HepG2 (cell line): Measurements from ENCODE around the gene TRAF4. TPM values are rescaled to one million over a fixed set of nuclear protein-coding genes. Genes with fewer than 3 reads are reported as not detected.
A peak's percentile ranks its signal among the peaks of the same experiment; 100 is the strongest.

Source experiments
- ARID2 ChIP-seq: sonication (generic); formaldehyde crosslinking; IDR thresholded peaks from 2 replicates; pipeline ENCODE4 v1.8.1; 2022; ENCODE audit warnings: mild to moderate bottlenecking, missing genetic modification reagents, borderline replicate concordance
- ARNTL ChIP-seq: sonication (generic); formaldehyde crosslinking; IDR thresholded peaks from 2 replicates; pipeline ENCODE4 v1.4.0; 2020; ENCODE audit warnings: mild to moderate bottlenecking, missing genetic modification reagents
- CREM ChIP-seq, 2 experiments: sonication (generic) in 1 of 2; formaldehyde crosslinking in 1 of 2; IDR thresholded peaks; 2 replicates each; pipeline versions ENCODE4 v1.4.0 to v1.6.1; 2016 to 2020; ENCODE audit warnings: antibody characterized with exemption in 1 of 2, mild to moderate bottlenecking in 1 of 2, missing genetic modification reagents in 1 of 2
- EZH2 ChIP-seq: conservative IDR thresholded peaks from 2 replicates; pipeline ENCODE4 v1.6.1; 2012; ENCODE audit warnings: mild to moderate bottlenecking, low read depth, low read length, moderate library complexity
- FOSL2 ChIP-seq: sonication (generic); formaldehyde crosslinking; IDR thresholded peaks from 2 replicates; pipeline ENCODE4 v1.4.0; 2020; ENCODE audit warnings: missing genetic modification reagents
- GATAD1 ChIP-seq: IDR thresholded peaks from 2 replicates; pipeline ENCODE4 v1.6.1; 2016; ENCODE audit warnings: missing genetic modification reagents, missing compliant biosample characterization
- MBNL3 ChIP-seq: fragments of 250-450 bp; sonication (Bioruptor Pico); conservative IDR thresholded peaks from 2 replicates; pipeline ENCODE4 v1.8.0; 2022; ENCODE audit warnings: mild to moderate bottlenecking, inconsistent platforms
- POLR2AphosphoS5 ChIP-seq: IDR thresholded peaks from 2 replicates; pipeline ENCODE4 v1.6.1; 2012; ENCODE audit warnings: low read depth, low read length
- SMYD3 ChIP-seq: sonication (generic); formaldehyde crosslinking; IDR thresholded peaks from 2 replicates; pipeline ENCODE4 v1.8.1; 2023; ENCODE audit warnings: mild to moderate bottlenecking, missing genetic modification reagents
- STAT5B ChIP-seq: sonication (generic); formaldehyde crosslinking; IDR thresholded peaks from 2 replicates; pipeline ENCODE4 v1.4.0; 2020; ENCODE audit warnings: missing genetic modification reagents
- WIZ ChIP-seq: sonication (generic); formaldehyde crosslinking; IDR thresholded peaks from 2 replicates; pipeline ENCODE4 v1.5.1; 2020; ENCODE audit warnings: mild to moderate bottlenecking, missing genetic modification reagents
- ZBTB8A ChIP-seq: sonication (generic); formaldehyde crosslinking; IDR thresholded peaks from 2 replicates; pipeline ENCODE4 v1.4.0; 2020; ENCODE audit warnings: mild to moderate bottlenecking, low read depth, missing genetic modification reagents, borderline replicate concordance
- ZNF432 ChIP-seq: sonication (generic); formaldehyde crosslinking; IDR thresholded peaks from 2 replicates; pipeline ENCODE4 v1.5.0; 2020; ENCODE audit warnings: missing genetic modification reagents, mild to moderate bottlenecking, borderline replicate concordance
- ZNF614 ChIP-seq: IDR thresholded peaks from 2 replicates; pipeline ENCODE4 v1.6.1; 2018; ENCODE audit warnings: missing biosample characterization, missing genetic modification reagents, inconsistent platforms, borderline replicate concordance
- polyA plus RNA-seq, 8 experiments: library from polyadenylated mRNA; depleted of rRNA in 3 of 8; stranded (reverse) in 7 of 8; unstranded in 1 of 8; fragments of >200 nt; fragmentation: Illumina TruSeq in 4 of 8; extraction: Trizol in 4 of 8; gene quantifications; 2 replicates each; pipeline versions ENCODE4 v1.2.1 to v1.2.3, GENCODE V29; 2011 to 2016; ENCODE audit warnings: low read depth in 4 of 8, missing spikeins in 1 of 8, mixed read lengths in 1 of 8; ENCODE audit not compliant: insufficient read depth in 1 of 8
- total RNA-seq, 5 experiments: library from RNA; depleted of rRNA; stranded (reverse); fragments of >200 nt; fragmentation: Illumina TruSeq; extraction: Trizol; gene quantifications; 2 replicates each; pipeline ENCODE4 v1.2.3, GENCODE V29; 2016; ENCODE audit warnings: low read depth in 1 of 5
- TF ChIP-seq, protein P1 (sequence below): IDR thresholded peaks from 2 replicates; pipeline ENCODE4 v1.6.1; 2016; ENCODE audit warnings: missing compliant biosample characterization, missing genetic modification reagents, borderline replicate concordance
- TF ChIP-seq, protein P2 (sequence below): sonication (generic); formaldehyde crosslinking; conservative IDR thresholded peaks from 2 replicates; pipeline ENCODE4 v1.4.0; 2020; ENCODE audit warnings: missing genetic modification reagents
- TF ChIP-seq, protein P3 (sequence below): sonication (generic); formaldehyde crosslinking; IDR thresholded peaks from 2 replicates; pipeline ENCODE4 v1.5.0; 2020; ENCODE audit warnings: missing genetic modification reagents
- TF ChIP-seq, protein P4 (sequence below): sonication (generic); formaldehyde crosslinking; IDR thresholded peaks from 2 replicates; pipeline ENCODE4 v1.5.0; 2020; ENCODE audit warnings: missing genetic modification reagents
- TF ChIP-seq, protein P5 (sequence below): sonication (generic); formaldehyde crosslinking; IDR thresholded peaks from 2 replicates; pipeline ENCODE4 v1.8.0; 2022; ENCODE audit warnings: mild to moderate bottlenecking, missing genetic modification reagents, borderline replicate concordance
- TF ChIP-seq, protein P6 (sequence below): sonication (generic); formaldehyde crosslinking; IDR thresholded peaks from 2 replicates; pipeline ENCODE4 v1.8.0; 2022; ENCODE audit warnings: missing genetic modification reagents, mild to moderate bottlenecking, borderline replicate concordance

Gene TRAF4
- total and polyA plus RNA-seq, 2 of the 13 experiments (the other 11 are each of a cell fraction or from before 2014, with no cell fraction given) = 86.0 to 89.9 TPM

DNA sequence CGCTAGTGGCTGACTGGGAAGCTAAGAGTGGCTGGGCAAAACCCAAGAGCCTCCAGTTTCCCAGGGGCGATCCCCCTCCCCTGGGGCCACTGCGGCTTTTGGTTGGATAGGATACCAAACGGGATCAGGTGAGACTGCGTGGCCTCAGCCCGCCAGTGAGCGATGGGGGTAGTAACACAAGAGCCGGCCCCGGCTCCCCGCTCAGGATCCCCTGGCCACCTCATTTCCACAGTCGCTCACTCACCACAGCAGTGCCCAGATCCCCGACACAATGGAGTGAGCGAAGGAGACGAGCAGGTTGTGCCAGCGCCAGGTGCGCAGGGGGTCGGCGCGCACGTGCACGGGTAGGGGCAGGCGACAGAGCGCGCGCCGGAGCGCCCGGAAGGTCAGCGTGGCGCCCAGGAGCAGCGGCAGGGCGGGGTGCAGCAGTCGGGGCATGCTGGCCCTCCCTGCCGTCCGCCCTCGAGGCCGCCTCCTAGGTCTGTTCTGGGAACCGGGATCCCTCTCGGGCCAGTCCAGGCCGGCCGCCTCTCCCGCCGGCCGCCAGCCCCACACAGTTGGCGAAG lies 18.1 kb upstream of the TRAF4 start (continued):
- TF ChIP-seq, protein P1, sequence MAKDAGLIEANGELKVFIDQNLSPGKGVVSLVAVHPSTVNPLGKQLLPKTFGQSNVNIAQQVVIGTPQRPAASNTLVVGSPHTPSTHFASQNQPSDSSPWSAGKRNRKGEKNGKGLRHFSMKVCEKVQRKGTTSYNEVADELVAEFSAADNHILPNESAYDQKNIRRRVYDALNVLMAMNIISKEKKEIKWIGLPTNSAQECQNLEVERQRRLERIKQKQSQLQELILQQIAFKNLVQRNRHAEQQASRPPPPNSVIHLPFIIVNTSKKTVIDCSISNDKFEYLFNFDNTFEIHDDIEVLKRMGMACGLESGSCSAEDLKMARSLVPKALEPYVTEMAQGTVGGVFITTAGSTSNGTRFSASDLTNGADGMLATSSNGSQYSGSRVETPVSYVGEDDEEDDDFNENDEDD (CRISPR knock-in tag) = peak; percentile 80; the same call in 1 of the 2 replicates
- peak; percentile 34; the same call in 1 of the 2 replicates for TF ChIP-seq WIZ
- peak; percentile 60; the same call in 1 of the 2 replicates for TF ChIP-seq ZBTB8A (CRISPR knock-in tag)
- TF ChIP-seq CREM (IDR thresholded peaks at IDR 0.05) = peak; percentile 30; the same call in 1 of the 2 replicates
- no peak for TF ChIP-seq CREM (CRISPR knock-in tag; IDR thresholded peaks at IDR 0.05)
- TF ChIP-seq POLR2AphosphoS5 = peak; percentile 55
- TF ChIP-seq SMYD3 = no peak
- TF ChIP-seq FOSL2 (CRISPR knock-in tag) = peak; percentile 5; the same call in 1 of the 2 replicates
- peak; percentile 71; the same call in 1 of the 2 replicates for TF ChIP-seq STAT5B (CRISPR knock-in tag)
- TF ChIP-seq, protein P2, sequence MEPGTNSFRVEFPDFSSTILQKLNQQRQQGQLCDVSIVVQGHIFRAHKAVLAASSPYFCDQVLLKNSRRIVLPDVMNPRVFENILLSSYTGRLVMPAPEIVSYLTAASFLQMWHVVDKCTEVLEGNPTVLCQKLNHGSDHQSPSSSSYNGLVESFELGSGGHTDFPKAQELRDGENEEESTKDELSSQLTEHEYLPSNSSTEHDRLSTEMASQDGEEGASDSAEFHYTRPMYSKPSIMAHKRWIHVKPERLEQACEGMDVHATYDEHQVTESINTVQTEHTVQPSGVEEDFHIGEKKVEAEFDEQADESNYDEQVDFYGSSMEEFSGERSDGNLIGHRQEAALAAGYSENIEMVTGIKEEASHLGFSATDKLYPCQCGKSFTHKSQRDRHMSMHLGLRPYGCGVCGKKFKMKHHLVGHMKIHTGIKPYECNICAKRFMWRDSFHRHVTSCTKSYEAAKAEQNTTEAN (CRISPR knock-in tag) = peak; percentile 58; the same call in 1 of the 2 replicates
- TF ChIP-seq GATAD1 (CRISPR knock-in tag) = 0 out of 2 replicates have a peak, but pooled peaks have one; percentile 10
- no peak for TF ChIP-seq EZH2
- TF ChIP-seq, protein P3, sequence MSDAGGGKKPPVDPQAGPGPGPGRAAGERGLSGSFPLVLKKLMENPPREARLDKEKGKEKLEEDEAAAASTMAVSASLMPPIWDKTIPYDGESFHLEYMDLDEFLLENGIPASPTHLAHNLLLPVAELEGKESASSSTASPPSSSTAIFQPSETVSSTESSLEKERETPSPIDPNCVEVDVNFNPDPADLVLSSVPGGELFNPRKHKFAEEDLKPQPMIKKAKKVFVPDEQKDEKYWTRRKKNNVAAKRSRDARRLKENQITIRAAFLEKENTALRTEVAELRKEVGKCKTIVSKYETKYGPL (CRISPR knock-in tag) = no peak
- TF ChIP-seq ZNF432 (CRISPR knock-in tag) = no peak
- TF ChIP-seq ARNTL = no peak
- TF ChIP-seq, protein P4, sequence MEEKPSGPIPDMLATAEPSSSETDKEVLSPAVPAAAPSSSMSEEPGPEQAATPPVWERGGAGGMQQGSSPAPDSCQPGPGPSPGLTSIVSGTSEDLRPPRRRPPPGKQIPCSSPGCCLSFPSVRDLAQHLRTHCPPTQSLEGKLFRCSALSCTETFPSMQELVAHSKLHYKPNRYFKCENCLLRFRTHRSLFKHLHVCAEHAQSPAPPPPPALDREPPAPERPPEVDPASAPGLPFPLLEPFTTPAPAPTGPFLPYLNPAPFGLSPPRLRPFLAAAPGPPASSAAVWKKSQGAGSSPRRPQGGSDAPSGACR (CRISPR knock-in tag) = 0 out of 2 replicates have a peak, but pooled peaks have one; percentile 2
- TF ChIP-seq, protein P5, sequence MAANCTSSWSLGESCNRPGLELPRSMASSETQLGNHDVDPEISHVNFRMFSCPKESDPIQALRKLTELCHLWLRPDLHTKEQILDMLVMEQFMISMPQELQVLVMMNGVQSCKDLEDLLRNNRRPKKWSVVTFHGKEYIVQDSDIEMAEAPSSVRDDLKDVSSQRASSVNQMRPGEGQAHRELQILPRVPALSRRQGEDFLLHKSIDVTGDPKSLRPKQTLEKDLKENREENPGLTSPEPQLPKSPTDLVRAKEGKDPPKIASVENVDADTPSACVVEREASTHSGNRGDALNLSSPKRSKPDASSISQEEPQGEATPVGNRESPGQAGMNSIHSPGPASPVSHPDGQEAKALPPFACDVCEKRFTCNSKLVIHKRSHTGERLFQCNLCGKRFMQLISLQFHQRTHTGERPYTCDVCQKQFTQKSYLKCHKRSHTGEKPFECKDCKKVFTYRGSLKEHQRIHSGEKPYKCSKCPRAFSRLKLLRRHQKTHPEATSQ (CRISPR knock-in tag) = peak; percentile 64; the same call in 1 of the 2 replicates
- TF ChIP-seq MBNL3 (CRISPR knock-in tag) = no peak
- no peak for TF ChIP-seq ZNF614 (CRISPR knock-in tag)
- TF ChIP-seq ARID2 (CRISPR knock-in tag) = 0 out of 2 replicates have a peak, but pooled peaks have one; percentile 74
- TF ChIP-seq, protein P6, sequence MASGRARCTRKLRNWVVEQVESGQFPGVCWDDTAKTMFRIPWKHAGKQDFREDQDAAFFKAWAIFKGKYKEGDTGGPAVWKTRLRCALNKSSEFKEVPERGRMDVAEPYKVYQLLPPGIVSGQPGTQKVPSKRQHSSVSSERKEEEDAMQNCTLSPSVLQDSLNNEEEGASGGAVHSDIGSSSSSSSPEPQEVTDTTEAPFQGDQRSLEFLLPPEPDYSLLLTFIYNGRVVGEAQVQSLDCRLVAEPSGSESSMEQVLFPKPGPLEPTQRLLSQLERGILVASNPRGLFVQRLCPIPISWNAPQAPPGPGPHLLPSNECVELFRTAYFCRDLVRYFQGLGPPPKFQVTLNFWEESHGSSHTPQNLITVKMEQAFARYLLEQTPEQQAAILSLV (CRISPR knock-in tag) = peak; percentile 92
